ENCODE measurements around the gene TUBB2A. TPM values are rescaled to one million over a fixed set of nuclear protein-coding genes. Genes with fewer than 3 reads are reported as not detected.

Gene TUBB2A
- total and polyA plus RNA-seq, 2 of the 13 experiments (the other 11 are each of a cell fraction or from before 2014, with no cell fraction given) = 35.3 to 106 TPM

- no peak for TF ChIP-seq NFRKB (IDR thresholded peaks at IDR 0.05)
- TF ChIP-seq ATF2 (CRISPR knock-in tag; IDR thresholded peaks at IDR 0.05) = peak; percentile 46; the same call in 1 of the 2 replicates
- TF ChIP-seq TAF1 (CRISPR knock-in tag; IDR thresholded peaks at IDR 0.05) = peak; percentile 96
- TF ChIP-seq RELA (CRISPR knock-in tag; IDR thresholded peaks at IDR 0.05) = peak; percentile 92
- peak; percentile 88 for TF ChIP-seq CBFB (CRISPR knock-in tag; IDR thresholded peaks at IDR 0.05)
- no peak; the same call in 1 of the 2 replicates for TF ChIP-seq TIGD3 (CRISPR knock-in tag; IDR thresholded peaks at IDR 0.05; ENCODE audit: borderline replicate concordance)
- no peak for TF ChIP-seq SNAI1 (CRISPR knock-in tag; IDR thresholded peaks at IDR 0.05; ENCODE audit: borderline replicate concordance)
- TF ChIP-seq, protein P1, sequence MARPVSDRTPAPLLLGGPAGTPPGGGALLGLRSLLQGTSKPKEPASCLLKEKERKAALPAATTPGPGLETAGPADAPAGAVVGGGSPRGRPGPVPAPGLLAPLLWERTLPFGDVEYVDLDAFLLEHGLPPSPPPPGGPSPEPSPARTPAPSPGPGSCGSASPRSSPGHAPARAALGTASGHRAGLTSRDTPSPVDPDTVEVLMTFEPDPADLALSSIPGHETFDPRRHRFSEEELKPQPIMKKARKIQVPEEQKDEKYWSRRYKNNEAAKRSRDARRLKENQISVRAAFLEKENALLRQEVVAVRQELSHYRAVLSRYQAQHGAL (CRISPR knock-in tag; IDR thresholded peaks at IDR 0.05; ENCODE audit: not compliant biosample characterization) = peak; percentile 54
- TF ChIP-seq ONECUT2 (CRISPR knock-in tag; IDR thresholded peaks at IDR 0.05) = peak; percentile 27; the same call in 1 of the 2 replicates
- TF ChIP-seq, protein P2, sequence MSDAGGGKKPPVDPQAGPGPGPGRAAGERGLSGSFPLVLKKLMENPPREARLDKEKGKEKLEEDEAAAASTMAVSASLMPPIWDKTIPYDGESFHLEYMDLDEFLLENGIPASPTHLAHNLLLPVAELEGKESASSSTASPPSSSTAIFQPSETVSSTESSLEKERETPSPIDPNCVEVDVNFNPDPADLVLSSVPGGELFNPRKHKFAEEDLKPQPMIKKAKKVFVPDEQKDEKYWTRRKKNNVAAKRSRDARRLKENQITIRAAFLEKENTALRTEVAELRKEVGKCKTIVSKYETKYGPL (CRISPR knock-in tag; IDR thresholded peaks at IDR 0.05) = 0 out of 2 replicates have a peak, but pooled peaks have one; percentile 16
- peak; percentile 83 for TF ChIP-seq ZNF317 (CRISPR knock-in tag; IDR thresholded peaks at IDR 0.05)
- no peak for TF ChIP-seq PTBP1 (IDR thresholded peaks at IDR 0.05; ENCODE audit: low read depth, low read length, poor library complexity, severe bottlenecking)
- TF ChIP-seq, protein P3, sequence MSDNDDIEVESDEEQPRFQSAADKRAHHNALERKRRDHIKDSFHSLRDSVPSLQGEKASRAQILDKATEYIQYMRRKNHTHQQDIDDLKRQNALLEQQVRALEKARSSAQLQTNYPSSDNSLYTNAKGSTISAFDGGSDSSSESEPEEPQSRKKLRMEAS (IDR thresholded peaks at IDR 0.05) = peak; percentile 79
- TF ChIP-seq SYNCRIP (IDR thresholded peaks at IDR 0.05; ENCODE audit: insufficient read depth, low read depth, low read length) = no peak
- peak; percentile 88 for TF ChIP-seq SAP130 (CRISPR knock-in tag; IDR thresholded peaks at IDR 0.05; ENCODE audit: low read depth)
- TF ChIP-seq ATF7-NPFF (CRISPR knock-in tag; IDR thresholded peaks at IDR 0.05; ENCODE audit: low read depth) = peak; percentile 98
- TF ChIP-seq BORCS8-MEF2B (CRISPR knock-in tag; IDR thresholded peaks at IDR 0.05) = peak; percentile 94
- peak; percentile 74; the same call in 1 of the 2 replicates for TF ChIP-seq ZMYM3 (CRISPR knock-in tag; IDR thresholded peaks at IDR 0.05)
- TF ChIP-seq ZNF446 (CRISPR knock-in tag; IDR thresholded peaks at IDR 0.05) = peak; percentile 97
- no peak for TF ChIP-seq SIN3B (IDR thresholded peaks at IDR 0.05; ENCODE audit: low read length)
- TF ChIP-seq, protein P4, sequence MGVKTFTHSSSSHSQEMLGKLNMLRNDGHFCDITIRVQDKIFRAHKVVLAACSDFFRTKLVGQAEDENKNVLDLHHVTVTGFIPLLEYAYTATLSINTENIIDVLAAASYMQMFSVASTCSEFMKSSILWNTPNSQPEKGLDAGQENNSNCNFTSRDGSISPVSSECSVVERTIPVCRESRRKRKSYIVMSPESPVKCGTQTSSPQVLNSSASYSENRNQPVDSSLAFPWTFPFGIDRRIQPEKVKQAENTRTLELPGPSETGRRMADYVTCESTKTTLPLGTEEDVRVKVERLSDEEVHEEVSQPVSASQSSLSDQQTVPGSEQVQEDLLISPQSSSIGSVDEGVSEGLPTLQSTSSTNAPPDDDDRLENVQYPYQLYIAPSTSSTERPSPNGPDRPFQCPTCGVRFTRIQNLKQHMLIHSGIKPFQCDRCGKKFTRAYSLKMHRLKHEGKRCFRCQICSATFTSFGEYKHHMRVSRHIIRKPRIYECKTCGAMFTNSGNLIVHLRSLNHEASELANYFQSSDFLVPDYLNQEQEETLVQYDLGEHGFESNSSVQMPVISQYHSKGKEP (CRISPR knock-in tag; IDR thresholded peaks at IDR 0.05) = no peak
- TF ChIP-seq SMAD1 (CRISPR knock-in tag; IDR thresholded peaks at IDR 0.05; ENCODE audit: borderline replicate concordance, low read depth) = peak; percentile 27; the same call in 1 of the 2 replicates
- TF ChIP-seq SMAD9 (CRISPR knock-in tag; IDR thresholded peaks at IDR 0.05) = peak; percentile 7; the same call in 1 of the 2 replicates
These were observed 38.8 kb downstream of the TUBB2A start, which contains the start of gene BPHL (continued) for GRCh38 chr6:3118353-3119039.

All from HepG2 (cell line).